ENCODE results near the gene HTRA1. TPM values are rescaled to one million over a fixed set of nuclear protein-coding genes. Genes with fewer than 3 reads are reported as not detected.

HTRA1 gene
- total RNA-seq = not detected

GRCh38 chr10:122461367-122461728 is at the start of gene HTRA1:
HTRA1 (plus strand) TSS chr10:122461553; CDS start chr10:122461653, 100 bp downstream.
- Mint-ChIP-seq H3K27ac (no peak within 1 kb of the TSS), H3K9me3 (no peaks in the 10 kb centered on the region), H3K27me3 (peaks cover 65% of the 10 kb centered on the region), H3K36me3 (ENCODE audit: low read depth) (no peaks in the 10 kb centered on the region), H3K4me1 (peaks cover 8% of the 10 kb centered on the region), H3K4me3 (peak within 1 kb of the TSS; percentile 53)
- POLR2A ChIA-PET = no interaction called here
- CTCF ChIA-PET = no interaction called here
- DNase-seq = no peak

GRCh38 chr10:122413327-122413726 is 48.0 kb upstream of the HTRA1 start:
- ChIA-PET CTCF (interaction anchor here (0.6 kb wide), 1 partner anchor 179 kb away, joined by 3 read pairs; no protein-coding TSS in a partner anchor), POLR2A (no interaction called here)
- peaks cover 22% of the 10 kb centered on the region for H3K4me1 Mint-ChIP-seq
- no peak overlapping the region for H3K27ac Mint-ChIP-seq
- no peak overlapping the region for H3K4me3 Mint-ChIP-seq
- H3K36me3 Mint-ChIP-seq (ENCODE audit: low read depth) = peaks cover 37% of the 10 kb centered on the region
- H3K9me3 Mint-ChIP-seq = peaks cover 4% of the 10 kb centered on the region
- no peak for DNase-seq
- no peaks in the 10 kb centered on the region for H3K27me3 Mint-ChIP-seq

GRCh38 chr10:122417667-122418066 is 43.7 kb upstream of the HTRA1 start:
- Mint-ChIP-seq H3K9me3 (peaks cover 4% of the 10 kb centered on the region), H3K4me1 (peaks cover 49% of the 10 kb centered on the region), H3K4me3 (no peak overlapping the region), H3K27ac (peak overlapping the region; percentile 54), H3K27me3 (no peaks in the 10 kb centered on the region), H3K36me3 (ENCODE audit: low read depth) (peaks cover 41% of the 10 kb centered on the region)
- POLR2A ChIA-PET = no interaction called here
- DNase-seq = no peak
- CTCF ChIA-PET = interaction anchor here (0.6 kb wide), 2 partner anchors 10 to 194 kb away, joined by 3 read pairs; no protein-coding TSS in a partner anchor

- no peak overlapping the region for H3K4me3 Mint-ChIP-seq
- CTCF ChIA-PET = no interaction called here
- peaks cover 39% of the 10 kb centered on the region for H3K36me3 Mint-ChIP-seq (ENCODE audit: low read depth)
- peaks cover 4% of the 10 kb centered on the region for H3K9me3 Mint-ChIP-seq
- peaks cover 51% of the 10 kb centered on the region for H3K4me1 Mint-ChIP-seq
- no peak overlapping the region for H3K27ac Mint-ChIP-seq
- POLR2A ChIA-PET = no interaction called here
- no peaks in the 10 kb centered on the region for H3K27me3 Mint-ChIP-seq
- no peak for DNase-seq
Measured at GRCh38 chr10:122419016-122419415, 42.3 kb upstream of the HTRA1 start.

DNA sequence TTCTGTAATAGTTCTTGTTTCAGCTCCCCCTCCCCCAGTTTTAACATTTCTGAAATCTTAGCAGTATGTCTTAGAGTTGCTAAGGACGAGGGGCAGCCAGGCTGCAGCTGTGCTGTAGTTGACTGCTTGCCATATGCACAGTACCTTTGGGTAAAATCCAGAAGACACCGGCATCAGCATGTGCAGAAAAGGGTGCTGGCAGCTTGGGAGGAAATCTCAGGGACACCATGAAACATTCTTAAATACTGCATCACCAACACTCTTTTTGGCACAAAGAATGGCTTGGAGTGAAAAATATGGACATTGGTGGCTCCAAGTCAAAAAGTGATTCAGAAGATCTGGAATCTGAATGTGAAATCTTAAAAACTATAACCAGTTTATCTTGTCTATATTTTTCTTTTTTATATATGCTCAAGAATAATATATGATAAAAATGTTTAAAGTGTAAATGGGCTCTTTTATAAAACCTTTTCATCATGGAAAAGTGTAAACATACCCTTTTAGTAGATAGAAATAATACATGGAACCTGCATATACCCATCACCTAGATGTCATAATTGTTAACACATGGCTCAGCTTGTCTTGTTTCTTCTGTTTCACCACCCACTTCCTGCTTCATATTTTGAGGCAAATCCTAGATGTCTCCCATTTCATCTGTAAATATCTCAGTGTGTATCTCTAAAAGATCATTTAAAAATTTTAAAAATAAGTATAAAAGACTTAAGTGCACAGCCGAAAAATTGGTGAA is 41.3 kb upstream of the HTRA1 start:
- POLR2A ChIA-PET = no interaction called here
- H3K4me3 Mint-ChIP-seq = no peak overlapping the region
- DNase-seq = no peak
- H3K36me3 Mint-ChIP-seq (ENCODE audit: low read depth) = peaks cover 31% of the 10 kb centered on the region
- H3K9me3 Mint-ChIP-seq = peaks cover 4% of the 10 kb centered on the region
- CTCF ChIA-PET = no interaction called here
- H3K4me1 Mint-ChIP-seq = peaks cover 51% of the 10 kb centered on the region
- H3K27ac Mint-ChIP-seq = no peak overlapping the region
- no peaks in the 10 kb centered on the region for H3K27me3 Mint-ChIP-seq

- no peak overlapping the region for H3K4me3 Mint-ChIP-seq
- H3K4me1 Mint-ChIP-seq = peaks cover 51% of the 10 kb centered on the region
- H3K27ac Mint-ChIP-seq = peak overlapping the region; percentile 42
- CTCF ChIA-PET = no interaction called here
- POLR2A ChIA-PET = no interaction called here
- no peaks in the 10 kb centered on the region for H3K27me3 Mint-ChIP-seq
- peaks cover 4% of the 10 kb centered on the region for H3K9me3 Mint-ChIP-seq
- H3K36me3 Mint-ChIP-seq (ENCODE audit: low read depth) = peaks cover 29% of the 10 kb centered on the region
- no peak for DNase-seq
Measured at GRCh38 chr10:122420624-122421007, 40.7 kb upstream of the HTRA1 start.

DNA sequence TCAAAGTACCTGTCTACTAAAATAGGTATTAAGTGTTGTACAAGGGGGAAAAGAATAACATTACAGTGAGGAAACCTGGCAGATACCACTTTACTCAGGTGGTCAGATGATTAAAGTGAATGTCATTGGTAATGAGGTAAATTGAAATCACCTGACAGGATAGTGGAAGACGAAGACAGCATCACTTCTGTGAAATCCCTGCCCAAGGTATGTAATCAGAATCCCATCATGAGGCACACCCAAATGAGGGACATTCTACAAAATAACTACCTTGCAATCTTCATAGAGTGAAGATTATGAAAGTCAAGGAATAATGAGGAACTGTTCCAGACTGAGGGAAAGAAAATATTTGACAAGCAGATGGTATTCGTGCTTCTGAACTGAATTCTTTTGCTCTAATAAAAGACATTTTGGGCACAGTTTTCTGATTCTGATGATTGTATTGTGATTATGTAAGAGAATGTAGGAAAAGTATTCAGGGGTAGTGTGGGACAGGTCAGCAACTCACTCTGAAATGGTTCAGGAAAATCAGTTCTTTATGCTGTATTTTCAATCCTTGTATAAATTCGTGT is 40.2 kb upstream of the HTRA1 start:
- CTCF ChIA-PET = no interaction called here
- POLR2A ChIA-PET = no interaction called here
- peaks cover 4% of the 10 kb centered on the region for H3K9me3 Mint-ChIP-seq
- no peak overlapping the region for H3K27ac Mint-ChIP-seq
- peaks cover 24% of the 10 kb centered on the region for H3K36me3 Mint-ChIP-seq (ENCODE audit: low read depth)
- peaks cover 46% of the 10 kb centered on the region for H3K4me1 Mint-ChIP-seq
- no peak overlapping the region for H3K4me3 Mint-ChIP-seq
- DNase-seq = no peak
- no peaks in the 10 kb centered on the region for H3K27me3 Mint-ChIP-seq

GRCh38 chr10:122421742-122422141 is 39.6 kb upstream of the HTRA1 start:
- Mint-ChIP-seq H3K9me3 (peaks cover 4% of the 10 kb centered on the region), H3K4me3 (no peak overlapping the region), H3K27ac (no peak overlapping the region), H3K4me1 (peaks cover 41% of the 10 kb centered on the region), H3K36me3 (ENCODE audit: low read depth) (peaks cover 21% of the 10 kb centered on the region), H3K27me3 (no peaks in the 10 kb centered on the region)
- CTCF ChIA-PET = interaction anchor here (0.7 kb wide), 1 partner anchor 27 kb away, joined by 3 read pairs; no protein-coding TSS in a partner anchor
- no peak for DNase-seq
- POLR2A ChIA-PET = no interaction called here

DNA sequence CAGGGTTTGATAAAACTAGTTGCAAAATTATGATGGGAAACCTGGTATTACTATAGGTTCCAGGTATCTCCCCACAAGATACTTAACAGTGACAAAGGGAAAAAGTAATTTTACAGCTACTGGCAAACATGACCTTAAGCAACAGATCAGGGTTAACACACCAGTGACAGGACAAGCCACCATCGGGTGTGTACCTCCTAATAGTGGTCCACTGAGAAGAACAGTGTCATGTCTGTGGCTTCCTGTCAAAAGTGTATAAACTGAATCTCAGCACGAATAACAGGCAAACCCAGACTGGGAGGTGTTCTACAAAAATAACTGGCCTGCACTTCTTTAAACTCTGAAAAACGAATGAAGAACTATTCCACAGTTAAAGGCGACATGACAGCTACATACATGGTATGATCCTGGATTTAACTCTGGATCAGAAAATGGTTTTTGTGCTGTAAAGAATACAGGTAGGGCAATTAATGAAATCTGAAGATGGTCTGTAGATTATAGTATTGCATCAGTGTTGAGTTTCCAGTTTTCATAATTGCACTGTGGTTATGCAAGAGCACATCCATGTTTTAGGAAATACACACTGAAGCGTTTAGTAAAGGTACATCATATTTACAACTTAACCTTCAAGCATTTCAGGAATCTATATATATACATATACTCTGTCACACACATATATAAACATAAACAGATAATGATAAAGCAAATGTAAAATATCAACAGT is 38.9 kb upstream of the HTRA1 start:
- Mint-ChIP-seq H3K4me3 (no peak overlapping the region), H3K27ac (peak overlapping the region; percentile 10), H3K27me3 (no peaks in the 10 kb centered on the region), H3K36me3 (ENCODE audit: low read depth) (peaks cover 19% of the 10 kb centered on the region), H3K9me3 (peaks cover 2% of the 10 kb centered on the region), H3K4me1 (peaks cover 42% of the 10 kb centered on the region)
- ChIA-PET POLR2A (no interaction called here), CTCF (interaction anchor here (0.7 kb wide), 1 partner anchor 27 kb away, joined by 3 read pairs; no protein-coding TSS in a partner anchor)
- no peak for DNase-seq

- Mint-ChIP-seq H3K9me3 (no peaks in the 10 kb centered on the region), H3K4me3 (no peak overlapping the region), H3K36me3 (ENCODE audit: low read depth) (peaks cover 13% of the 10 kb centered on the region), H3K27me3 (no peaks in the 10 kb centered on the region), H3K4me1 (peaks cover 35% of the 10 kb centered on the region), H3K27ac (no peak overlapping the region)
- CTCF ChIA-PET = interaction anchor here (0.5 kb wide), 1 partner anchor 55 kb away, joined by 3 read pairs; no protein-coding TSS in a partner anchor
- DNase-seq = no peak
- POLR2A ChIA-PET = no interaction called here
Measured at GRCh38 chr10:122424059-122424458, 37.3 kb upstream of the HTRA1 start.

- Mint-ChIP-seq H3K9me3 (no peaks in the 10 kb centered on the region), H3K27me3 (no peaks in the 10 kb centered on the region), H3K36me3 (ENCODE audit: low read depth) (peaks cover 2% of the 10 kb centered on the region), H3K27ac (no peak overlapping the region), H3K4me3 (no peak overlapping the region), H3K4me1 (peaks cover 17% of the 10 kb centered on the region)
- CTCF ChIA-PET = no interaction called here
- POLR2A ChIA-PET = no interaction called here
- DNase-seq = no peak
Measured at GRCh38 chr10:122426829-122427228, 34.5 kb upstream of the HTRA1 start.

DNA sequence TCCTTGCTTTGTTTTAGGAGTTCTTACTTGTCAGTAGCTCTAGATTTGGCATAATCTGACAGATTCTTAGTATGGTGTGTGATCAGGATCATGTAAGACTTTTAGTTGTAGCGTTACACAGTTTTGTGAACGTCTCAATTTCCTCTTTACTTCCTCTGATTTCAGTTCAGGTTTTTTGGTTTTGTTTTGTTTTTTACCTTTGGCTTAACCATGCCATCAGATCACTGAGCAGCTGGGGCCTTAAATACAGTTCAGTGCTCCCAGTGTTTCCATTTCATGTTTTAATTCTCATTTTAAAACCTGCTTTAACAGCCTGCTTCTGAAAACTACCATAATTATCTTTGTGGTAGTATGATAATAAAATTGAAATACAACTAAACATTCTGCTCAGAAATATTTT is 34.1 kb upstream of the HTRA1 start:
- Mint-ChIP-seq H3K4me3 (no peak overlapping the region), H3K27me3 (no peaks in the 10 kb centered on the region), H3K9me3 (no peaks in the 10 kb centered on the region), H3K4me1 (peaks cover 12% of the 10 kb centered on the region), H3K36me3 (ENCODE audit: low read depth) (peaks cover 2% of the 10 kb centered on the region), H3K27ac (no peak overlapping the region)
- POLR2A ChIA-PET = no interaction called here
- CTCF ChIA-PET = no interaction called here
- DNase-seq = no peak

- ChIA-PET CTCF (interaction anchor here (0.5 to 2.1 kb wide), 8 partner anchors 28 to 1380 kb away, joined by 3 to 9 read pairs (median 3); no protein-coding TSS in a partner anchor), POLR2A (interaction anchor here (0.7 kb wide), 2 partner anchors 82 to 100 kb away, joined by 3 read pairs; no protein-coding TSS in a partner anchor)
- no peak overlapping the region for H3K27ac Mint-ChIP-seq
- H3K36me3 Mint-ChIP-seq (ENCODE audit: low read depth) = no peaks in the 10 kb centered on the region
- no peaks in the 10 kb centered on the region for H3K9me3 Mint-ChIP-seq
- no peaks in the 10 kb centered on the region for H3K4me1 Mint-ChIP-seq
- DNase-seq = peak; percentile 24
- H3K27me3 Mint-ChIP-seq = no peaks in the 10 kb centered on the region
- no peak overlapping the region for H3K4me3 Mint-ChIP-seq
Measured at GRCh38 chr10:122435212-122435827, 26.0 kb upstream of the HTRA1 start.

All from activated CD4-positive, alpha-beta T cell treated with anti-CD3 and anti-CD28 coated beads, Interleukin-2, amount 10 ng/mL, durations not matched to agents 7 days and 5 days (primary cell).